ENCODE measurements around the gene KRT81.

Gene KRT81

GRCh38 chr12:52278575-52279421 lies 12.5 kb downstream of the KRT81 start:
- Histone ChIP-seq H3K36me3 (ENCODE audit: insufficient read depth, low read length) (no peaks in the 10 kb centered on the region), H3K9ac (ENCODE audit: low read length) (no peak overlapping the region), H2AFZ (ENCODE audit: low read length) (no peak overlapping the region), H3K9me2 (ENCODE audit: low read depth, low read length) (no peaks in the 10 kb centered on the region), H3K4me3 (ENCODE audit: low read depth, low read length, poor library complexity, severe bottlenecking) (no peak overlapping the region), H3K27ac (ENCODE audit: low read depth, low read length, poor library complexity, severe bottlenecking) (no peak overlapping the region), H3K9me3 (ENCODE audit: low read length) (no peaks in the 10 kb centered on the region), H3K4me1 (ENCODE audit: insufficient read depth, low read length, severe bottlenecking) (no peaks in the 10 kb centered on the region), H3F3A (ENCODE audit: insufficient read depth, low read length) (no peaks in the 10 kb centered on the region), H3K4me2 (ENCODE audit: low read length) (no peak overlapping the region), H3K79me2 (ENCODE audit: insufficient read depth, low read length) (no peaks in the 10 kb centered on the region), H4K20me1 (ENCODE audit: insufficient read depth, low read length) (no peaks in the 10 kb centered on the region), H3K27me3 (ENCODE audit: insufficient read depth, low read length) (peaks cover 9% of the 10 kb centered on the region; the same call in 1 of the 2 replicates)
- TF ChIP-seq CTCF (IDR thresholded peaks at IDR 0.05; ENCODE audit: low read length) (peak; percentile 84), EZH2 (IDR thresholded peaks at IDR 0.05; ENCODE audit: borderline replicate concordance, low read length) (no peak)

- Histone ChIP-seq H4K20me1 (ENCODE audit: insufficient read depth, low read length) (no peaks in the 10 kb centered on the region), H3K36me3 (ENCODE audit: insufficient read depth, low read length) (no peaks in the 10 kb centered on the region), H3K9me3 (ENCODE audit: low read length) (no peaks in the 10 kb centered on the region), H3K4me2 (ENCODE audit: low read length) (no peak overlapping the region), H3K9ac (ENCODE audit: low read length) (no peak overlapping the region), H3K27ac (ENCODE audit: low read depth, low read length, poor library complexity, severe bottlenecking) (no peak overlapping the region), H3K79me2 (ENCODE audit: insufficient read depth, low read length) (no peaks in the 10 kb centered on the region), H3K27me3 (ENCODE audit: insufficient read depth, low read length) (peaks cover 9% of the 10 kb centered on the region; the same call in 1 of the 2 replicates), H2AFZ (ENCODE audit: low read length) (no peak overlapping the region), H3K9me2 (ENCODE audit: low read depth, low read length) (no peaks in the 10 kb centered on the region), H3K4me1 (ENCODE audit: insufficient read depth, low read length, severe bottlenecking) (no peaks in the 10 kb centered on the region), H3F3A (ENCODE audit: insufficient read depth, low read length) (no peaks in the 10 kb centered on the region), H3K4me3 (ENCODE audit: low read depth, low read length, poor library complexity, severe bottlenecking) (no peak overlapping the region)
- TF ChIP-seq CTCF (IDR thresholded peaks at IDR 0.05; ENCODE audit: low read length) (no peak), EZH2 (IDR thresholded peaks at IDR 0.05; ENCODE audit: borderline replicate concordance, low read length) (no peak)
Observed at GRCh38 chr12:52277486-52278245, 13.7 kb downstream of the KRT81 start.

- Histone ChIP-seq H3F3A (ENCODE audit: insufficient read depth, low read length) (no peaks in the 10 kb centered on the region), H3K79me2 (ENCODE audit: insufficient read depth, low read length) (no peaks in the 10 kb centered on the region), H3K36me3 (ENCODE audit: insufficient read depth, low read length) (no peaks in the 10 kb centered on the region), H3K9me3 (ENCODE audit: low read length) (no peaks in the 10 kb centered on the region), H3K9me2 (ENCODE audit: low read depth, low read length) (no peaks in the 10 kb centered on the region), H4K20me1 (ENCODE audit: insufficient read depth, low read length) (no peaks in the 10 kb centered on the region), H2AFZ (ENCODE audit: low read length) (no peak overlapping the region), H3K9ac (ENCODE audit: low read length) (no peak overlapping the region), H3K27me3 (ENCODE audit: insufficient read depth, low read length) (peaks cover 9% of the 10 kb centered on the region; the same call in 1 of the 2 replicates), H3K4me2 (ENCODE audit: low read length) (no peak overlapping the region), H3K4me3 (ENCODE audit: low read depth, low read length, poor library complexity, severe bottlenecking) (no peak overlapping the region), H3K4me1 (ENCODE audit: insufficient read depth, low read length, severe bottlenecking) (no peaks in the 10 kb centered on the region), H3K27ac (ENCODE audit: low read depth, low read length, poor library complexity, severe bottlenecking) (no peak overlapping the region)
- no peak for TF ChIP-seq EZH2 (IDR thresholded peaks at IDR 0.05; ENCODE audit: borderline replicate concordance, low read length)
- TF ChIP-seq CTCF (IDR thresholded peaks at IDR 0.05; ENCODE audit: low read length): no peak
Observed at GRCh38 chr12:52275686-52276085, 15.6 kb downstream of the KRT81 start.

Measured in OCI-LY1 (cell line).